Suppressor macrophage treated with lipopolysaccharide for 4 hours (primary cell): ENCODE measurements around the gene CENPX.

Source experiments
- DNase-seq: peaks from one replicate; pipeline ENCODE4 v3.0.0-alpha.2; 2020

CENPX gene

GRCh38 chr17:82009413-82009812, 13.3 kb downstream of the CENPX start:
- no peak for DNase-seq

- DNase-seq, result no peak
Observed at GRCh38 chr17:82008941-82009405, 13.7 kb downstream of the CENPX start.

- no peak for DNase-seq
Observed at GRCh38 chr17:82008258-82008940, 14.3 kb downstream of the CENPX start.

GRCh38 chr17:82007495-82008257, 15.0 kb downstream of the CENPX start:
- DNase-seq, result no peak

- DNase-seq, result no peak
Observed at GRCh38 chr17:82007228-82007494, 15.5 kb downstream of the CENPX start.

GRCh38 chr17:82006468-82007227, 16.0 kb downstream of the CENPX start:
- no peak for DNase-seq

GRCh38 chr17:82005701-82006348, 16.9 kb downstream of the CENPX start:
- no peak for DNase-seq

- no peak for DNase-seq
Observed at GRCh38 chr17:82004517-82005455, 17.9 kb downstream of the CENPX start.

GRCh38 chr17:82003411-82004381, 19.0 kb downstream of the CENPX start:
- DNase-seq, result no peak

GRCh38 chr17:82001571-82002056, 21.1 kb downstream of the CENPX start:
- no peak for DNase-seq

- DNase-seq, result no peak
Observed at GRCh38 chr17:82000803-82001570, 21.7 kb downstream of the CENPX start.

GRCh38 chr17:81999976-82000802, 22.5 kb downstream of the CENPX start:
- no peak for DNase-seq

- DNase-seq, result no peak
Observed at GRCh38 chr17:81999587-81999975, 23.1 kb downstream of the CENPX start.

GRCh38 chr17:81998691-81999438, 23.8 kb downstream of the CENPX start:
- no peak for DNase-seq

GRCh38 chr17:81998212-81998611, 24.5 kb downstream of the CENPX start:
- DNase-seq, result no peak

GRCh38 chr17:81996757-81997441, 25.8 kb downstream of the CENPX start:
- DNase-seq, result no peak

GRCh38 chr17:81996232-81996756, 26.4 kb downstream of the CENPX start:
- DNase-seq, result no peak
